Measurements from ENCODE around the gene CLEC20A.

CLEC20A gene

GRCh38 chr1:178472531-178472930 is 24.2 kb downstream of the CLEC20A start:
- no peak for DNase-seq (ENCODE audit: low read depth, low spot score)

GRCh38 chr1:178470411-178470960 is 26.3 kb downstream of the CLEC20A start:
- DNase-seq (ENCODE audit: low read depth, low spot score): no peak

DNA sequence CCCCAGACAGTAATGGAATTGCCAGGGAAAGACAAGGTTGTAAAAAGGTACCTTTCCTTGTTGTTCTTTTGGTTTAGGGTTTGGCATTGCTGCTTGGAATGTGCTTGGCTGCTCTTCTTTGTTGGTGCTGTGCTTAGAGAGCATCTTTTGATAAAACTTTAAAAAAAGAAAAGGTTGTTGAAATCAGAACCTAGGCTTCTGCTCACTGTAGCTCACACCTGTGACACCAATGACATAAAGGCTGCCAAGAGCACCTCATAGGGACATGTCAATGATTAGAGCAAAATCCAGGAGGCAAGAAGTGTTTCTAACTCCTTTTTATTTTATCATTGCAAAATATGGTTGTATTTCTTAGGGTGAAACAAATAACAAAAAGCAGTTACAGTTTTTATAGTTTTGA is 28.9 kb downstream of the CLEC20A start:
- DNase-seq (ENCODE audit: low read depth, low spot score): no peak

GRCh38 chr1:178465011-178465410 is 31.8 kb downstream of the CLEC20A start:
- peak; percentile 60 for DNase-seq (ENCODE audit: low read depth, low spot score)

- DNase-seq (ENCODE audit: low read depth, low spot score): no peak
These were observed 32.2 kb downstream of the CLEC20A start for GRCh38 chr1:178464566-178464965.

- no peak for DNase-seq (ENCODE audit: low read depth, low spot score)
These were observed 32.6 kb downstream of the CLEC20A start for GRCh38 chr1:178464141-178464540.

- DNase-seq (ENCODE audit: low read depth, low spot score): peak; percentile 28
These were observed 35.1 kb downstream of the CLEC20A start for GRCh38 chr1:178461701-178462100.

DNA sequence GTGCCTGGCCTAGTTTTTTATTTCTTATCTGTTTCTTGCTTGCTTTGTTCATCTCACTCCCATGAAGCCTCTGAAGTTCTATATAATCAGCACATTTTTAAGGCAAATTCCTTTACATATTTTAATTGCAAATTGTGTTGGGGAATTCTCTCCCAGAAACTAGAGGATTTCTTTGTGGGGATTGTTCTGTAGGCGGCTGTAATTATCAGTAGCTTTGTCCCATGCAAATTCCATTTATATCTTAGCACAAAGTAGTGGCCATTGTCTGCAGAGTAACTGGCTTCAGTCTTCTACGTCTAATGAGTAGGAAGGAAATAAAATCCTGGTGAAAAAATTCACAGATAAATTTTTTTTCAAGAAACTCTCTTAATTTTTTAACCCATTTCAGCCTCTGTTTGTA is 35.7 kb downstream of the CLEC20A start:
- peak; percentile 24 for DNase-seq (ENCODE audit: low read depth, low spot score)

- no peak for DNase-seq (ENCODE audit: low read depth, low spot score)
These were observed 38.6 kb downstream of the CLEC20A start for GRCh38 chr1:178458203-178458602.

GRCh38 chr1:178457651-178458050 is 39.1 kb downstream of the CLEC20A start:
- DNase-seq (ENCODE audit: low read depth, low spot score): no peak

GRCh38 chr1:178456472-178456871 is 40.3 kb downstream of the CLEC20A start:
- DNase-seq (ENCODE audit: low read depth, low spot score): no peak

DNA sequence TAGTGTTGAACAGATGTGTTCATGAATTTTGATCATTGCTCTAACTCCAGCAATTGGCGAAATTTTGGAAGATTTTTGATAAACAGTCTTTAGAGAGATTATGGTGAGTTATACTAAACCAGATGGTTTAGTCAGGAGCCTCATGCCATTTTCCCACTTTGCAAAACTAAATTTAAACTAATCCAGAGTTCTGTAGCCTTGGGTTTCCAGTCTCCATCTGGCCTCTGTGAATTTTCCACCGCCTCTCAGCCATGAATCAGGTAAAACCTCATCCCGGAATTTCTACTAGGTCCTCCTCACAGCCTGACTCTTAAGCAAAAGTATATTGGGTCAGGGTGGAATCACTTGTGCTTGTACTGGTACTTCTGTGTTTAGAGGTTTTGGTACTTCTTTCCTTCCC is 44.8 kb downstream of the CLEC20A start:
- DNase-seq (ENCODE audit: low read depth, low spot score): no peak

DNA sequence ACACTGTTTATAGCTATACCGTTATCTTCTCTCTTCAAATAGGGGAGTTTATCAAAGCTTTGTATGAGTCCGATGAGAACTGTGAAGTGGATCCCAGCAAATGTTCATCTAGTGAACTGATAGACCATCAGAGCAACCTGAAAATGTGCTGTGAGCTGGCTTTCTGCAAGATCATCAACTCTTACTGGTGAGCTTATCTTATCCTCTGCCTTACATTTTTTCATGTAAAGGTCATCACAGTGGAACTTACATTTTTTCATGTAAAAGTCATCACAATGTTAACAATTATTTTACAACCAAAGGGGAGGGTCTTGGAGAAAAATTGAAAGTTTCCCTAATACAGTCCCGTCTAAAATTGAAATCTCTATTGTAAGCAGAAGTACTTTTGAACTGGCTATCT is 45.2 kb downstream of the CLEC20A start:
- DNase-seq (ENCODE audit: low read depth, low spot score): peak; percentile 20

GRCh38 chr1:178450871-178451270 is 45.9 kb downstream of the CLEC20A start:
- no peak for DNase-seq (ENCODE audit: low read depth, low spot score)

DNA sequence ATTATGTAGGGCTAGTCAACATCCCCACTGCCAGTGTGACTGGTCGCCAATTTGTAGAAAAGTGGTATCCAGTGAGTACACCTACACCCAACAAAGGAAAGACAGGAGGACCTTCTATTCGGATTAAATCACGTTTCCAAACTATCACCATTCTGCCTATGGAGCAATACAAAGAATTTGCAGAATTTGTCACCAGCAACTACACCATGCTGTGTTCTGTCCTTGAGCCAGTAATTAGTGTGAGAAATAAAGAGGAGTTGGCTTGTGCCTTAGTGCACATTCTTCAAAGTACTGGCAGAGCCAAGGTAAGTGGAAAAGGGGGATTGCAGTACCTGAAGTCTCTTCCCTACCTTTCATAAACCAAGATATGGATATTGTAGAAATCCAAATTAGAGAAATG is 53.8 kb downstream of the CLEC20A start:
- no peak for DNase-seq (ENCODE audit: low read depth, low spot score)

DNA sequence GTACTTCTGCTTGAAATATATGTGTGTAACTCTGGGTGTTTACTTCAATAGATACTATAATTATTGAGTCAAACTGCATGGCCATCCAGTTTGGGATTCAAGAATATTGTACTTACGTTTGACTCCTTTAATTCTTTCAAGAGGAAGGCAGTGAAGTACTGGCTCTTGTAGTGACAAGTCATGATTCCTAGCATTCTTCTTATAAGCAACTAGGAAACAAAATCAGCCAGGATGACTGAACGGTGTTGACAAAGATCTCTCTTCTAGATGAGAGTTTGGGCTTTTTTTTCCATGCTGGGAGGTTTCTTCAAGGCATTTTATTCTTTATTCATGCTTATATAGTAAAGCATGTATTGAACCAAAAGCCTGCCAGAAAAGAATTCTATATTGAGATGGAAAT is 58.3 kb downstream of the CLEC20A start:
- DNase-seq (ENCODE audit: low read depth, low spot score): peak; percentile 35

GRCh38 chr1:178436899-178437298 is 59.9 kb downstream of the CLEC20A start:
- no peak for DNase-seq (ENCODE audit: low read depth, low spot score)

- DNase-seq (ENCODE audit: low read depth, low spot score): peak; percentile 24
These were observed 61.8 kb downstream of the CLEC20A start for GRCh38 chr1:178434899-178435435.

GRCh38 chr1:178434360-178434759 is 62.4 kb downstream of the CLEC20A start:
- DNase-seq (ENCODE audit: low read depth, low spot score): no peak

Measured in astrocyte of the hippocampus (primary cell).